ENCODE measurements around the gene ST6GALNAC5.

The ST6GALNAC5 gene

GRCh38 chr1:77096496-77097255 is 229.4 kb downstream of the ST6GALNAC5 start:
- no peak for DNase-seq (ENCODE audit: low read depth in 1 of 2, low spot score in 1 of 2)
- in situ Hi-C loops (cut with HindIII; ENCODE audit: low pct_unique_long_range_greater_than_20kb, low sequenced_read_pairs) = no loop called here
- no peak for TF ChIP-seq JUND (IDR thresholded peaks at IDR 0.05; ENCODE audit: low read depth)

GRCh38 chr1:77100875-77101274 is 233.6 kb downstream of the ST6GALNAC5 start:
- DNase-seq (ENCODE audit: low read depth in 1 of 2, low spot score in 1 of 2) = no peak
- TF ChIP-seq JUND (IDR thresholded peaks at IDR 0.05; ENCODE audit: low read depth) = no peak
- in situ Hi-C loops (cut with HindIII; ENCODE audit: low pct_unique_long_range_greater_than_20kb, low sequenced_read_pairs) = no loop called here

GRCh38 chr1:77103486-77103885 is 236.2 kb downstream of the ST6GALNAC5 start:
- in situ Hi-C loops (cut with HindIII; ENCODE audit: low pct_unique_long_range_greater_than_20kb, low sequenced_read_pairs) = no loop called here
- DNase-seq (ENCODE audit: low read depth in 1 of 2, low spot score in 1 of 2) = no peak
- TF ChIP-seq JUND (IDR thresholded peaks at IDR 0.05; ENCODE audit: low read depth) = no peak

GRCh38 chr1:77104672-77105071 is 237.4 kb downstream of the ST6GALNAC5 start:
- in situ Hi-C loops (cut with HindIII; ENCODE audit: low pct_unique_long_range_greater_than_20kb, low sequenced_read_pairs) = no loop called here
- TF ChIP-seq JUND (IDR thresholded peaks at IDR 0.05; ENCODE audit: low read depth) = no peak
- DNase-seq (ENCODE audit: low read depth in 1 of 2, low spot score in 1 of 2) = no peak

Measured in T47D (cell line).